GM18868 (cell line): ENCODE data around the gene NAT8L.

Source experiments
- ATAC-seq: cut with Tn5 transposase; IDR thresholded peaks from one replicate; pipeline ENCODE4 v1.9.1; 2021; ENCODE audit warnings: mild to moderate bottlenecking, moderate library complexity; ENCODE audit not compliant: unreplicated experiment

NAT8L gene

GRCh38 chr4:2073808-2074481, 14.8 kb downstream of the NAT8L start:
- ATAC-seq: no peak

- ATAC-seq: no peak
Measured at GRCh38 chr4:2074588-2074987, 15.5 kb downstream of the NAT8L start.

DNA sequence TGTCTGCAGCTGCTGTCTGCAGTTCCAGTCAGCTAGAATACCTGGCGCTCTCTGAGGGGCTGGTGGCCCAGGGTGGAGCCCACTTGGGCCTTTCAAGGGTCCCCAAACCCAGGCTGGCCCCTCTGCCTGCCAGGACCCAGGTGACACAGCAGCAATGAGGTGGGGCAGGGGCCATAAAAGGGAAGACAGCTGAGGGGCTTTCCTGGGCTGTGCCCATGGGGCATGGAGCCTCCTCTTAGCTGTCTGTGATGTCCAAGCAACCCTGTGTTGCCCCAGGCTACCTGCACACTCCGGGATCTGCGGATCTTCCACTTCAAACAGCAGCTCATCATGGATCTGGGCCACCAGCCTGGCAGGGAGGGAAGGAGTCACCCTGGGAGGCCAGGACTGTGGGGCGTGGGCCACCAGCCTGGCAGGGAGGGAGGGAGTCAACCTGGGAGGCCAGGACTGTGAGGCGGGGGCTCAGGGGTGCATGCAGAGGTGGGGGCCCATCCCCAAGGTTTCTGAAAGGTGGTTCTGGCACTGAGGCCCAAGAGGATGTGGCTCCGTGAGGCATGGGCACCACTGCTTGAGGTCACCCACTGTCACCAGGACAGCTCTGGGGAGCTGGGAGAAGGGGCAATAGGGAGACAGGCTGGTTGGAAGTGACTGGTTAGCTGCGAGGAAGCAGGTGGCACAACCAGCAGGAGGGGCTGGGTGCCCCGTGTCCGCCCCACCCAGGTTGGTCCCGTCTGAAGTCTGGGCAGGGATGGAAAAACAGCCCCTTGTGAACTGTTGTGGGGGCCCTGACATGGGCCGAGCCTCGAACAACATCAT, 16.3 kb downstream of the NAT8L start:
- ATAC-seq: no peak

DNA sequence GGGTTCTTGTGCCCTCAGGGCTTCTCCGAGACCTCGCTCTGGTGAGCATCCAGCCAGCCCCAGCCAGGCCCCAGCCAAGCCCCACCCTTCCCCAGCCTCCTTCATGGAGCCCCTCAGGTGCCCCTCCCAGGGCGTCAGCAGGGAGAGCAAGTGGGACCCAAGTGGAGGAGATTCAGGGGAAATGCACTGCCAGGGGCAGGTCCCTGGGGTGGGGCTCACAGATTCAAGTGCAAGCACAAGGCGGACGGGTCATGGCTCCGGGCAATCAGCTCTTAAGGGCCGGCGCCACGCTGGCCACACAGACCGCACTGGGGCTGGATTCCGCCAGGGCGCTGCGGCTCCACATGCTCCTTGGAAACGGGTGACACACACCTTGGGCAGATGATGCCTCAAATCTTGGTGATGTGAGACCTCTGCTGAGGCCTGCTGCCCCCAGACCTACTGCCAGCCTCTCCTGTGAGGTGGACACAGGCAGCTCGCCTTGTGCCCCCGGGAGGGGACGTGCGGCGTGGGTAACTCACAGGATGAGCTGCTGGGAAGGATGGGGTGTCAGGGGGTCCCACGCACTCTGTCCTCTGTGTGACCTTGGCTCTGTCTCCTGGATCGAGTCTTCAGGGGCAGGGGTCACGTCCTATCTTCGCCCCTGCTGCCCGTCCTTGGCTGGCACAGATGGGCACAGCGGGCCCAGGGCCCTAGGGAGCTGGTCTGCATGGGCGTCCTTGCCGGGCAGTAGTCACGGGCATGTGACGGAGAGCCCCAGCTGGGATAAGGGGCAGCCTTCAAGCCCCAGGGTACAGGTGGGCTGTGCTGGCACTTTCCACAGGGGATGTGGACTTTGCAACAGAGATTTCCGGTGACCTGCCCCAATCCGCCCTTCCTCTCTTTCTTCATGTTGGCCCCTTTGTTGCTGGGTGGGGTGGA, 17.1 kb downstream of the NAT8L start:
- no peak for ATAC-seq

- no peak for ATAC-seq
Measured at GRCh38 chr4:2076908-2077536, 17.9 kb downstream of the NAT8L start.

DNA sequence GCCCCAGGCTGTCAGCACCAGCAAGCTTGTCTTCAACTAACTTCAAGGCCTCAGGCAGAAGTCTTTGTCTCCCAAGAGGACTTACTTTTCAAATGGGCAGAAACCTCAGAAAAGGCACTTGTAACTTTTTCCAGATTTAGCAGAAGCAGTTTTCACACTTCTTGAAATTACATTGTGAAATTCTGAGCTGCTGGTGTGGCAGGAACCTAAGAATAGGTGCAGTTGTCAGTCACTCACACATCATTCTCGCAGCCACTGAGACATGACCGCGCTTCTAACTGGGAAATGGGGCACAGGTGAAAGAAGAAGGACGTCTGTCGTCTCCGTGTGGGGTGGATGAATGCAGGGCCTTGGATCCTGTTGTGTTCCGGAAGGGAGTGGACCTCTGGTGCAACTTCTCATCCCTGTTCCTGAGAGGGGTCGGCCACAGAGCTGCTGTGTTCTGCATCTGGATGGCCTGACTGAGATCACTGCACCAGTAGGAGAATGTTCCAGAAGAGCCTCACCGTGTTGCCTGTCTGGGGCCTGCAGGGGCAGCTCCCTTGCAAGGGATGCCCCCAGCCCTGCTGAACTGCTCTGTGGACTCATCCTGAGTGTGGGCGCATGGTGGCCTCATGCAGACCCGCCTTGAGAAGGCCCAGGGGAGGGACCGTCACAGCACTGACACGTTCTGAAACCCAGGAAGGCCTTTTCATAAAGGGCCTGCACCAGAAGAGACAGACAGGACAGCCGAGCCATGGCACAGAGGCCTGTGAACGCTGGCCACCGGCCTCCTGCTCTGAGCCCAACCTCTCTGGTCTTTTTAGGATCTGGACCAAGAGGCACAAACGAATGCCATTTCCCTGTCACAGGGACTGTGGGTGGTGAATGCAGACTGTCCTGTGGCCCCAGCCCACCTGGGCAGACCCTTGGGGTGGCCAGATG, 18.7 kb downstream of the NAT8L start:
- no peak for ATAC-seq

GRCh38 chr4:2078584-2078983, 19.5 kb downstream of the NAT8L start:
- no peak for ATAC-seq

DNA sequence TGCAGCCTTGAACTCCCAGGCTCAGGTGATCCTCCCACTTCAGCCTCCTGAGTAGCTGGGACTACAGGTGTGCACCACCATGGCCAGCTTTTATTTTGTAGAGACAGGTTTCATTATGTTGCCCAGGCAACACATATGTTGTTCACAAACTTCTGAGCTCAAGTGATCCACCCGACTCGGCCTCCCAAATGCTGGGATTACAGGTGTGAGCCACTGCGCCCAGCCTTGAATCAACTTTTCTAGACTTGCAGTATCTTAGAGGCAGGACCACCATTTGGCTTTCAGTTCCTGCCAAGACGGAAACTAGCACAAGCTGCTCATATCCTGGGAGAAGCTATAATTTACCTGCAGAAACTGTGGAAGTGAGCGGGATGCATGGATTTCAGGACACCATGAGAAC, 19.9 kb downstream of the NAT8L start:
- ATAC-seq: no peak

GRCh38 chr4:2079926-2080325, 20.8 kb downstream of the NAT8L start:
- ATAC-seq: no peak

DNA sequence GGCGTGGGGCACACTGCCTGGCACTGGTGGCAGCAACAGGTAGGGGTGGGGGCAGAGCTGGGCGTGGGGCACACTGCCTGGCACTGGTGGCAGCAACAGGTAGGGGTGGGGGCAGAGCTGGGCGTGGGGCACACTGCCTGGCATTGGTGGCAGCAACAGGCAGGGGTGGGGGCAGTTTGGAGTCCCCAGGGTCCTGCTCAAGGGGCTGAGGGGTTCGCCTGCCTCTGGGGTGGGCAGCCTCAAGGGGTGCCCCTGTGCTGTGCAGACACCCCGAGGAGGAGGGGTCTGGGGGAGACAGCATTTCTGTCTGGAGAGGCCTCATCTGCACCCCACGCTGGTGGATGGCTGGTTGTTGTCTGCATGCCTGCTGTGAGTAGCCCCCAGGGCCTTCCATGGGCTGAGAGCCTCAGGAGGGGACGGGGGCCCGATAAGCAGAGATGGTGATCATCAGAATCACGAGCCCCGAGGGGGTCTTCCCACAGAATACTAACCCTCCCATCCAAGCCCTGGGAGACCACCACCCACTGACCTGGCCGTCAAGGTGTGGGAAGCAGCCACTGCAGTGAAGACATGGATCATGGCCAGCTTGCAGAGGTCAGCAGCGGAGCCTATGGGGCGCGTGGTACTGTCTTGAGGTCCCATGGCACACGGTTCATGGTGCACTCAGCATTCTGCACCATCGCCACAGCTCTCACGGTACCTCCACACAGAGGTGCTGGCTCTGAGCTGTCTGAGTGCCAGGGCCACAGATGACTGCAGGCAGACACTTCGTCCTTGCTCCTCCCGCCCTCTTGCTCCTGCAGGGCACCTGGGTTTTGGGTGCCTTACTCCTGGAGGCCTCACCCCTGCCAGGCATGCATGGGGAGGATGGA, 21.5 kb downstream of the NAT8L start:
- ATAC-seq: no peak

DNA sequence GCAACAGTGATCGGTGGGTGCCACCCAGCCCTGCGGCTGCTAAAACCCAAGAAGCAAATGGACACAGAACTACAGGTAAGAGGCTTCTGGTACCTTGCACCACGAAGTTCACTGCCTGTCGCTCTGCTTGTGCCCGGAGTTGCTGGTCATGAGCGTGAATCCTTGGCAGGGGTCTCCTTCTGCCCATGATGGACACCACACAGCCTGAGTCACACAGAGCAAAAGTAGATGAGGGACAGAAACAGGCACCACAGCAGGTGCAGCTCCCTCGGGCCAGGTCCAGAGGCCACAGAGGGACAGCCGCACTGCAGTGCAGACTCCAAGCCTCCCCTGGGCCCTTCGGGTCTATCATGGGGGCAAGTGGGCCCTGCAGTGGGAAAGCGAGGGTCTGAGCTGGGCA, 22.4 kb downstream of the NAT8L start:
- ATAC-seq: no peak

DNA sequence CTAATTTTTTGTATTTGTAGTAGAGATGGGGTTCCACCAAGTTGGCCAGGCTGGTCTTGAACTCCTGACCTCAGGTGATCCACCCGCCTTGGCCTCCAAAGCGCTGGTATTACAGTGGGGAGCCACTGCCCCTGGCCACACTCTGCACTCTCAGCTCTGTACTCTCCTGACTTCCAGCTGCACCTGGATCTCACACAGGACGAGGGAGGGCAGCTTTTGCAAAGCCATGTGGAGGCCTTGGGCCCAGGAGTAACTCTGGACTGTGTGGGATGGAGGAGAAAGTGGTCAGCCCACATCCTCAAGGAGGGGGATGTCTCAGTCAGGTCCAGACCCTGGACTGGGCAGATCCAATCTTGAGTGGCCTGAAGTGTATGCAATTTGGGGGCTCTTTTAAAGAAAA, 23.0 kb downstream of the NAT8L start:
- no peak for ATAC-seq

- no peak for ATAC-seq
Measured at GRCh38 chr4:2082627-2083026, 23.5 kb downstream of the NAT8L start.

DNA sequence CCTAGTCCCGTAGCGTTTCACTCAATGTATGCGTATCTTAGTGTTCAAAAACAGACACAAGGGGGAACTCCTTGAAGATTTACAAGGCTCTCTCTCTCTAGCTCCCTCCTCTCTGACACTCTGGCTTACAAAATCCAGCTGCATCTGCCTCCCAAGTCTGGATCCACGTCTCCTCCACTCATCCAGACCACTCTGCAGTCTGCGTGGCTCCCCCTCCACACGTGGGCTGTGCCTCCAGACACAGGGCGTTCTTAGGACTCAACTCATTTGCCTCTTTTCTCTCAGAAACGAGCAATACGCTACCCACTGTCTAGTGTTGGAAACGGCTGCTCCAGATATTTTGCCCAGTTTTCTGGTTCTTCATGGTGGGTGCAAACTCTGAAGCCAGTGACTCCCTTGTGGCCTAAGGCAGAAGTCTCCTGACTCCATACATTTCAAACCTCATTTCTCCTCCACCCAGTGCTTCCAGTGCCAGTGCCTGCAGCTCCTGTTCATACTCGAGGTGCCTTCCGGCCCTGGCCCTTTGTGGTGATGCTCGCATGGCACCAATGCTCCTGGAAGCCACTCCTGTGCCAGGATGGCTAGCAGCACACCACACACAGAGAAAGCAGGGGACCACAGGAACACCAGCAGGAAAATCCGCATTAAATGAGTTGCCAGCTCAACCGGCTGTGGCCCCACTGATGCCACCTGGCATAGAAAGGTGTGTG, 24.1 kb downstream of the NAT8L start:
- no peak for ATAC-seq

DNA sequence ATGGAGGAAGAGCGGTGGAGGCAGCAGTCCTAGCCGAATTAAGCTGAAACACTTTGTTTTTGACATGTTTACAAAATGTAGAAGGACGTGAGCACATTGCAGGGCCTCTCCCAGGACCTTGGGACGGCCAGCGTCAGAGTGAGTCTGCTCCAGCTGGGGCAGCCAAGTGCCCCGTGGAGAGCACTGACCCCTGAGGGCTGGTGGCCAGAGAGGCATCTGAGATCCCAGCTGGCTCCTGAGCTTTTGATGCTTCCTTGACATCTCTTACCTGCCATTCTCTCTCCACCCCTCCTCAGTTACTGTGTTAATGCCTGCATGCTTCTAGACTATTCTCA, 24.7 kb downstream of the NAT8L start:
- ATAC-seq: no peak

DNA sequence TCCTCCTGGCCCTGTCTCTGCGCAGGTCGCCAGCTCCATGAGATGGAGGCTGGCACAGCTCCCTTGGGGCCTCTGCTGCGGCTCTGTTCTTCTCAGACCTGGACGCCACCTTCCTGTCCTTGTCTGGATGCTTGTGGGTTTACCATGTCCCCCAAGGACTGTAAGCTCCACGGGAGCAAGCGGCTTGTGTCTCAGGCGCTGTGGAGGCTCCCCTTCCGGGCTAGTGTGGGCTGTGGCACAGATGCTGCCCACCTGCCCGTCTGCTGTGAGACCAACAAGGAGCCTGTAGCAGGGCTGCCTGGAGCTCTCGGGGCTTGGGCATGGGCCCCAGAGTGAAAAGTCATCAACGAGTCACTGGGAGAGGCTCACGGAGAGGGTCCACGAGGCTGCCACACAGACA, 25.2 kb downstream of the NAT8L start:
- no peak for ATAC-seq

- no peak for ATAC-seq
Measured at GRCh38 chr4:2085496-2085901, 26.4 kb downstream of the NAT8L start.

GRCh38 chr4:2087170-2087569, 28.0 kb downstream of the NAT8L start:
- ATAC-seq: no peak

DNA sequence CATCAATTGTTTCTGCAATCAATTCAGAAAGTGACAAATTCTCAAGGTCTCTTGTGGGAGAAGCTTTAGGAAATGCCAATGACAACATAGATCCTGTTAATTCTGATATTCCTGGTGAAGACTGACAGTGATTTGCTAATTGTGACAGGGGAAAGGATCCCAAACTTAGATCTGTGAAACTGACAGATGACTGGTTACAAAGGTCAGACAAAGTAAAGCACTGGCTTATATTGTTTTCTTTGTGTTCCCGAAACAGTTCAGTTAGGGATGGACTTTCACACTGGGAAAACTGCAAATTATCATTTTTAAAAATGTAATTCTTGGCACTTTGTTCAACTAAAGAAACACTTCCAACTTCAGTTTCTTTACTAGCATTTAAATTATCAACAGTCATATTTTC, 30.1 kb downstream of the NAT8L start:
- no peak for ATAC-seq
